ENCODE measurements around the gene ZNF628.
"Not testable (repeated sequence)": the region's sequence is repeated elsewhere in the genome, so short reads cannot be mapped to it uniquely, and the experiment has no call there.

ZNF628 gene

DNA sequence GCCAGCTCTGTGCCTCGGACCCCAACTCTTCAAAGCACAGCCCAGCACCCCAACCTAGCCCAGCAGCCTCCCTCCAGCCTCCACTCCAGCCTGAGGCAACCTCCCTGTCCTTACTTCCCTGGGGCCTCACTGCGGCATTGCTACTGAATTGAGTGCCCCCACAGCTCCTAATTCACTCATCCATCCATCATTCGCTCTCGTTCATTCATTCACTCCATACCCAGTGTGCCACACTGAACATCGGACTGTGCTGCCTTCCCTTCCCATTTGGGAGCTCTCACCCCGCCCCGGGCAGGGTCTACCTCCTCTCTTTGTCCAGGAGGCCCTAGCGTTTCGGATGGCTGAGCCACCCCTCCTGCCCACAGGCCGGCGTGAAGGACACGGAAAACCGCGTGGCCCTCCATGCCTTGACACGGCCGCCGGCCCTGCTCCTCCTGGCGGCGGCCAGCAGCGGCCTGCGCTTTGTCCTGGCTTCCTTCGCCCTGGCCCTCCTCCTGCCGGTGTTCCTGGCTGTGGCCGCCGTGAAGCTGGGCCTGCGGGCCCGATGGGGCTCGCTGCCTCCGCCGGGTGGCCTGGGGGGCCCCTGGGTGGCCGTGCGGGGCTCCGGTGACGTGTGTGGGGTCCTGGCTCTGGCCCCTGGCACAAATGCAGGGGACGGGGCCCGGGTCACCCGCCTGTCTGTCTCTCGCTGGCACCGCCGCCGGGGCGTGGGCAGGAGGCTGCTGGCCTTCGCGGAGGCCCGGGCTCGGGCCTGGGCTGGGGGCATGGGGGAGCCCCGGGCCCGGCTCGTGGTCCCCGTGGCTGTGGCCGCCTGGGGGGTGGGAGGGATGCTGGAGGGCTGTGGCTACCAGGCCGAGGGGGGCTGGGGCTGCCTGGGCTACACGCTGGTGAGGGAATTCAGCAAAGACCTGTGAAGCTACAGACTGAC lies 9.9 kb downstream of the ZNF628 start:
- DNase-seq, result no peak

DNA sequence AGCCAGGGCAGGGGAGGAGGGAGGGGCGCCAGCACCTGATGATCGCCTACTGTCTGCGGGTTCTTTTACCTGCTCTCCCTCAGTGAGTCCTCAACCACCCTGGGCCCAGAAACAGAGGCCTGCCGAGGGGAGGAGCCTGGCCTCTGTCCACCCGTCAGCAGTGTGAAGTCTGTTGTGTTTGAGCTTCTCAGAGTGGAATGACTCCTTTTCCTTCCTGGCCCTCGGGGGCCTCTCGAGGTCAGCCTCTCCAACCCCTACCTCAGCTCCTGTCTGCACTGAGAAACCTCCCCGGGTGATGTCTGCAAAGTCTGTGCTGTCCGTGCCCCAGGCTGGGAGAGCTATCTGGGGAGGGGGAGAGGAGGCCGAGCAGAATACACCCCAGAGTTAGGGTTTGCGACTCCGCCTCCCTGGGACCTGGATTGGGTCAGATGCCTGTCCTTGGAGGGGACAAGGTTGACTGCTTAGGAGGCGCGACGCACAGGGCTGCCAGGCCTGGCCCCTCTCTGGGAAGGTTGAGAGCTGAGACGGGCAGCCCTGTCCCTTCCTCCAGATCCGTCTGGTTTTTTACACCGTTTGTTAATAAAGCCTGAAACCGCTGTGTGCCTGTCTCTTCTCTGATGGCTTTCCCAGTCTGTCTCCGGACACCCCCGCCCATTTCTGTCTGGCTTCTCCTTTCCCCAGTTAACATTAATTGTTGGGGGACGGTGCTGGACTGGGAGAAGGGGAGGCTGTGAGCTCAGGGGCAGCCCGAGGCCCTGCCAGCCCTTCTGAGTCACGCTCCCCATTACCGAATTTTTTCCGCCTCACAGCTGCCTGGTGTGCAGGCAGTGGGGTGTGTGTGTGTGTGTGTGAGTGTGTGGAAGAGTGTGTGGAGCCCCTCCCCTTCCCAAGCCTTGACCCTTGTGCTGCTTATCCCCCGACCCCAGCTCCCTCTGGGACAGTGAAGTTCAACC lies 10.8 kb downstream of the ZNF628 start:
- DNase-seq, result peak; percentile 74

DNA sequence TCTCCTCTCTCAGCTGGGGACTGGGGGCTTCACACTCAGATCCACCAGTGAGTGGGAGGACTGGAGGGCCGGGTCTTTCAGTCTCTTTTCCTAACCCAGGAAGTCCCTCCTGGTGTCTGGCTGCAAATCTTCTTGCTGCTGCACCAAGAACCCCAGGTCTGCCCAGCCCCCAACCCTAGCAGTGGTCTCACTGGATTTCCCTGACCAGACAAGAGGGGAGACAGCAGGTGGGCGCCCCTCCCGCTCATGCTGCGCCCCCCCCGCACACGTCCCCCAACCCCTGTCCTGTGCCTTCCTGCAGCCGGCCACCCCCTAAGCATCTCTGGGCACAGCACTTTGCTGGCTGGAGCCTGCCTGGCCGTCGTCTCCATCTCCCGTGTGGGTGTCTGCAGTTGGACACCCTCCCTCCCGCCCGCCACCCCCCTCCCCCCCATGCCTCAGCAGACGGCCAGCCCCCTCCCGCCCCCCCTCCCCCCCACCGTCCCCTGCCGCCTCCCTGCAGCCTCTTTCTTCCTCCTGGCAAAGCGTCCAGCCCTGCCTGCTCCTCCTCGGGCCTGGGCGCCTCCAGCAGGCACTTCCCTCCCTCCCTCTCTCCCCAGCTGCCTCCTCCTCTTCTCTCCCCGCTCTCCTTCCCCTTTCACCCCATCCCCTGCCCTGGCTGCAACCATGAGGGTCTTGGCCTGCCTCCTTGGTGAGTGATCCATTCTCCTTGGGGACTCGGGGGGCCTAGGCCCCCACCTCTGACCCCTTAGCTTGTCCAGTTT lies 11.7 kb downstream of the ZNF628 start, which contains the start of gene SSC5D:
Gene SSC5D (plus strand): TSS at position 513 of the 764 bp plus-strand sequence. CDS start 154 bp downstream, at position 667.
- DNase-seq, result no peak

DNA sequence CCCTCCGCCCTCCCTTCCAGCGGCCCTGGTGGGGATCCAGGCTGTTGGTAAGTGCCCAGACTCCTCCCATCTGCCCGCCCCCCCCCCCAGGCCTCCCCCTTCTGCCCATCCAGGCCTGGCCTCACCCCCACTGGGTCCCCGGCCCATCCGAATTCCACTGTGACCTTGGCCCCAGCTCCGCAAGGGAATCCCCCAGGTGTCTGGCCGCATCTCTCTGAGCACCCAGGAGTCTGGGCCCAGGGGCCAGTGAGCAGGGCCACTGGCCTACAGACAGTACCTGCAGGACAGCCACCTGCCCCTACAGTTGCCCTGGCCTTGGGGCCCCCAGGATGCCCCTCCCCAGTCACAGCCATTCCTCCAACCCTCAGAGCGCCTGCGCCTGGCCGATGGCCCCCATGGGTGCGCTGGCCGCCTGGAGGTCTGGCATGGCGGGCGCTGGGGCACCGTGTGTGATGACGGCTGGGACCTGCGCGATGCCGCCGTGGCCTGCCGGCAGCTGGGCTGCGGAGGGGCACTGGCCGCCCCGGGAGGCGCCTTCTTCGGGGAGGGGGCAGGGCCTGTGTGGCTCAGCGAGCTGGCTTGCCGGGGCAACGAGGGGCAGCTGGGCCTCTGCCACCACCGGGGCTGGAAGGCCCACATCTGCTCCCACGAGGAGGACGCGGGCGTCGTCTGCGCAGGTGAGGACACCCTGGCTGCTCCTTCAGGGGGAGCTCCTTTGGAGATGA lies 12.7 kb downstream of the ZNF628 start:
- no peak for DNase-seq

DNA sequence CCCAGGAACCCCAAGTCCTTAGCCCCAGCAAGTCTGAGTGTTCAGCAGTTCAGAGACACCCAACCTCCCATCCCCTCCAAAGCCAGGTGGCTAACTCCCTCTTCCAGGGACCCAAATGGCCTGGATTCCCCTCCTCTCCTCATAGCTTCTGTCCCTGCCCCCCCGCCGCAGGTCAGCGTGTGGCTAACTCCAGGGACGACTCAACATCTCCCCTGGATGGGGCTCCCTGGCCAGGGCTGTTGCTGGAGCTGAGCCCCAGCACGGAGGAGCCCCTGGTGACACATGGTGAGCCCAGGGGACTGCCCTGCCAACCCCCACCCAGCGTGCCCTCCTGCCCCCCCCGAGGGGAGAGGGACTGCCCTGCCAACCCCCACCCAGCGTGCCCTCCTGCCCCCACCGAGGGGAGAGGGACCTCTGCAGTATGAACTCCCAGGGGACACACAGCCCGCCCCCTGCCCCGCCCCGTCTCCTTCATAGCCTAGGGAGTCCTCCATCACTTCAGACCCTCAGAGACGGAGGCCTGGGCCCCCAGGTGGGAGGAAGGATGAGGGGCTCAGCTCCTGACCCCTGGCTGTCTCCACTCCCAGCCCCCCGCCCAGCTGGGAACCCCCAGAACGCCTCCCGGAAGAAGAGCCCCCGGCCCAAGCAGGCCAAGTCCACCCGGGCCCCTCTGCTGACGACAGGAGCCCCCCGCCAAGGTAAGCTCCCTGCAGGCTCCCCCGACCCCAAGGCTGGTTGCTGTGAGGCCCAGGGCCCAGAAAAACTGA lies 13.5 kb downstream of the ZNF628 start:
- no peak for DNase-seq

DNA sequence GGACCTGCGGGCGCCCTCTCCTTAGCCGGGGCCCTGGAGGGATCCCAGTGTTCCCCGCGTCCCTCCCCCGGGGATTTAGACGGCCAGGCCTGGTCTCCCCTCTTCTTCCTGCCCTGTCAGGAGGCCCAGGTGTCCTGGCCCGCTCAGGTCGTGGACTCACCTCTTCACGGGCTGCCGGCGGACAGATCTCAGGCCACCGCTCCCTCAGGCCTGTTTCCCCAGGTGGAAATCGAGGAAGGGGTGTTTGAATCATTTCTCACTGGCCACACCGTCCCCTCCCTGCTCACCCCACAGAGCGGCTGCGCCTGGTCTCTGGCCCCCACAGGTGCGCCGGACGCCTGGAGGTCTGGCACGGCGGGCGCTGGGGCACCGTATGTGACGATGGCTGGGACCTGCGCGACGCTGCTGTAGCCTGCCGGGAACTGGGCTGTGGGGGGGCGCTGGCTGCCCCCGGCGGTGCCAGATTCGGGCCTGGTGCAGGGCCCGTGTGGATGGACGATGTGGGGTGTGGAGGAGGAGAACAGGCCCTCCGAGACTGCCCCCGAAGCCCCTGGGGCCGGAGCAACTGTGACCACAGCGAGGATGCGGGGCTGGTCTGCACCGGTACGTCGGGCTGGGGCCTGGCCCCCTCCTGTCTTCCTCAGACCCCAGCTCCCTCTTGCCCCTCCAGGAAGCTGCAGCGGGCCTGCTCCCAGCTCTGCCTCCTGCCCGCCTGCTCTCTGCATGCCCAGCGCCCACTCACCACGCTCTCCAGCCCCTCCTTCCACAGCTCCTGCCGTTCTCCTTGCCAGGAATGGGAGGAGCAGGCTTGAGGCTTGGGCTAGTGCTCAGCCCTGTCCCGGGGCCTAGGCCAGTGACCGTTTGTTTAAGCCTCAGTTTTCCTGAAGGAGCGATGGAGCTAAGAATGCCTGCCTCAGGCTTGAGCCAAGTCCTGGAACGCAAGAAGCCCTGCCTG lies 14.3 kb downstream of the ZNF628 start:
- DNase-seq, result no peak

DNA sequence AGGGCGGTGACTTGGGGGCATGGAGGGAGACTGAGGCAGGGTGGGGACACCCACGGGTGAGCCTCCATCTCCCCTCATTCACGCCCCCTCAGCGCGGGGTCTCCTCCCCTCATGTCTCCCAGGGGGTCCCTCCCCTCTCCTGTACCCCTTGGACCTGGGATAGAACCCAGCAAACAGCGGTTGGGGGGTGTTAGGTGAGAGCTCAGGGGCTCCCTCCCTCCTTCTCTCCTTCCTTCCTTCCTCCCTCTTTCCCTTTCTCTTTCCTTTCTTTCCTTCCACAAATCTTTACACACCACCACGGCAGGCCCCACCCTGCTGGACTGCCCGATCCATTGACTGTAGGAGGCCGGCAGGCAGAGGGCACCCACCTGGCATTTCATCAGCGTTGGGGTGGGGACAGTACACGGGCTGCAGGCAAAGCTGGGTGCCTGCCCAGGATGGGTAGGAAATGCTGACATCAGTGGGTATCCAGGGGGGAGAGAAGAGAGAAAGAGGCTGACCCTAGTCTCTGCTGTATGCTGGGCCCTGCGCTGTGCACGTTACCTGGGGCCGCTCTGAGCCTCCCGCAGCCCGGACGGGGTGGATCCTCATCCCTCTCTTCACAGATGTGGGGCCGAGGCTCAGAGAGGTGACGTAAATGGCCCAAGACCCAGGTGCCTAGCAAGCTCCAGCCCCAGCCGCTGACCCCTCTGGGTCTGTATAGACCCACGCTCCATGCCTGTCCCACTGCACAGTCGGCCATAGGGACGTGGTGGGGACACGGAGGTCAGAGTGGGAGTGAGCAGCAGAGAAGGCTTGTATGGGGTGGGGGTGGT lies 15.3 kb downstream of the ZNF628 start:
- no peak for DNase-seq

DNA sequence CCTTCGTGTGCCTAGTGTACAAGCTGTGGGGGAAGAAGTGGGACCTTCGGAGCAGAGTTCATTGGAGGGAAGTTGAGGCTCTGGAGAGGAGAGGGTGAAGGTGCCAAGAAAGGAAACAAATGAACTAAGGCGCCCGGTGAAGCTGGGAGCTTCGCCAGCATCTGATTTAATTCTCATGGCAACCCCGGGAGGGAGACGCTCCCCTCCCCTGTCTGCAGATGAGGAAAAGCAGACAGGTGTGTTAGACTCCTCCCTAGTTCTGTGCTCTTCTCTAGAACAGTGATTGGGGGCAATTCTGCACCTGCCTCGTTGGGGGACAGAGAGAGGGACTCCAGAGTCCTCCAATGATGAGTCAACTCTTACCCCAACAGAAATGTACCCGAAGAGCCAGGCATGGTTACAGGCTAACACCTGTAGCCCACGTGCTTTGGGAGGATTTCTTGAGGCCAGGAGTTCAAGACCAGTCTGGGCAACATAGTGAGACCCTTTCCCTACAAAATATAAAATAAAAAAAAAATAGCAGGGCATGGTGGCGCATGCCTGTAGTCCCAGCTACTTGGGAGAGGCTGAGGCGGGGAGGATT lies 16.0 kb downstream of the ZNF628 start:
- DNase-seq, result no peak

DNA sequence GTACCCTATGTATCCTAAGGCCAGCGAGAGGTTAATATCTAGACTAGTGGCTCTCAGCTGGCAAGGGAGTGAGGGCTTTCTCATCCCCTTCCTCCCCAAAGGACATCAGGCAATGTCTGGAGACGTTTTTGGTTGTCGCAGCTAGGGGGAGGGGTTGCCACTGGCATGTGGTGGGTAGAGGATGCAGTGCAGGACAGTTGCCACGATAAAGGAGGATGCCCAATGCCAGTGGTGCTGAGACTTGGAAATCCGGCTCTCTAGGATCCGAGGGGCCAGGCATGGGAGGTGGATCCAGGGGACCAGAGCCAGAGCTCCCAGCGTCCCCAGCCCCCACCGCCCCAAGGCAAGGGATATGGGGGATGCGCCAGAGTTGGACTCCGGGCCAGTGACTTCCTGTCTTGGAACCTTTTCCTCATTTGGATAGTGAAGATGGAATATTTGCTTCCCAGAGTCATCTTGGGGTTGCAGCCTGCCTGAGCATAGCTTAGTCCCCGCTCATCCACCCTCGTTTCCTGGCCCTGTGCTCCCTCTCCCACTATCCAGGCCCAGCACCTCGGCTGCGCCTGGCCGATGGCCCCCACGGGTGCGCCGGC lies 16.7 kb downstream of the ZNF628 start:
- DNase-seq, result no peak

DNA sequence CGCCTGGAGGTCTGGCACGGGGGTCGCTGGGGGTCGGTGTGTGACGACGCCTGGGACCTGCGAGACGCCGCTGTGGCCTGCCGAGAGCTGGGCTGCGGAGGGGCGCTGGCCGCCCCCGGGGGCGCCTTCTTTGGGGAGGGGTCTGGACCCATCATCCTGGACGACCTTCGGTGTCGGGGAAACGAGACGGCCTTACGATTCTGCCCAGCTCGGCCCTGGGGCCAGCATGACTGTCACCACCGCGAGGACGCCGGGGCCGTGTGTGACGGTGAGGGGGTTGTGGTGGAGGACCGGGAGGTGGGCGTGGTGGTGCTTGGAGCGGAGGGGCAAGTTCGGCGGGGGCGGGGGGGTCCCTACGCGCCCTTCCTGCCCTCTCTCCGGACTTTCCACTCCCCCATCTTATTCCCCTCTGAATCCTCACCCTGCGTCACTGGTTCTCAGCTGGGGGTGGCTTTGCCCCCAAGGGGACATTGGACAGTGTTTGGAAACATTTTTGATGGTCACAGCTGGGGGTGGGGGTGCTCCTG lies 17.3 kb downstream of the ZNF628 start:
- DNase-seq, result no peak

DNA sequence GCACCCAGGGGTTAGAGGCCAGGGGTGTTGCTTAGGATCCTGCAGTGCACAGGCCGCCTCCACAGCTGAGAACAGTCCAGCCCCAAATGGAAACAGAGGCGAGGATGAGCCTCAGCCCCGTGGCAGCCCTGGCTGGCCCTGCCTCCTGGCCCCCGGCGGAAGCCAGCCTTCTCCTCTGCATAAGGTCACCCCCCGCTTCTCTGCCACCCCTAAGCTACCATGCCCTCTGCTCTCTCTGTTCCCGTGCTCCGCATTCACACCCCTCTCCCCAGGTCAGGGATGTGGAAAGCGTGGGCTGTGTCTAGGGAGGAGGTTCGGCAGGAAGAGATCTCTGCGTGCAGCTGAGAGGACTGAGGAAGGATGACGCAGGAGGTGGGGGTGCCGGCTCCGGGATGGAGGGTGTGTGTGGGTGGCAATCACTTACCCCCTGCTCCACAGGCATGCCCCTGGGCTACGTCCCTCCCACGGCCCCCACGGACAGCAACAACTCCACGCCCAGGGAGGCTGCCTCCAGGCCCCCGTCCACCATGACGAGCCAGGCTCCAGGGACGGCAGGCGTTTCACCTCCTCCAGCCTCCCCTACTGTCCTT lies 17.9 kb downstream of the ZNF628 start:
- no peak for DNase-seq

DNA sequence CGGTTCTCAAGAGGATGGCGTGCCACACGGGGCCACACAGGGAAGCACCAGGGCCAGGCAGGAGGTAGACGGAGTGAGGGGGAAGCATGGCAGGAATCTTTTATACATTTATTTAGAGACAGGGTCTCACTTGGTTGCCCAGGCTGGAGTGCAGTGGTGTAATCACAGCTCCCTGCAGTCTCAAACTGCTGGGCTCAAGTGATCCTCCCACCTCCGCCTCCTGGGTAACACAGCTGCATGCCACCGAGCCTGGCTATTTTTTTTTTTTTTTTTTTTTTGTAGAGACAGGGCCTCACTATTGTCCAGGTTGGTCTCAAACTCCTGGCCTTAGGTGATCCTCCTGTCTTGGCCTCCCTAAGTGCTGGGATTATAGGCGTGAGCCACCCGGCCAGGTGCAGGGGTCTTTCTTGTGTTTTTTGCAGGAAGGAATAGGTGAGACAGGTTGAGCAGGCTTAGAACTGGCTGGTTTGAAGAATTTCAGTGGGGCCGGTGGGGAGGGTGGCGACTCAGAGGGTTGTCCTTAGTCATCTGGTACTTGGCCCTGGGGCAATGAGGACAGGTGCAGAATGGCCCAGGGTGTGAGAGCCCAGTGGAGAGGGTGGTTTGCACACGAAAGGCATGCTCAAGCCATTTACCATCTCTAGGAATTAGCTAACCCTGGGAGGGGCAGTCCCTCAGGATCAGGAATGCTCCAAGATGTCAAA lies 19.4 kb downstream of the ZNF628 start:
- DNase-seq, result no peak

DNA sequence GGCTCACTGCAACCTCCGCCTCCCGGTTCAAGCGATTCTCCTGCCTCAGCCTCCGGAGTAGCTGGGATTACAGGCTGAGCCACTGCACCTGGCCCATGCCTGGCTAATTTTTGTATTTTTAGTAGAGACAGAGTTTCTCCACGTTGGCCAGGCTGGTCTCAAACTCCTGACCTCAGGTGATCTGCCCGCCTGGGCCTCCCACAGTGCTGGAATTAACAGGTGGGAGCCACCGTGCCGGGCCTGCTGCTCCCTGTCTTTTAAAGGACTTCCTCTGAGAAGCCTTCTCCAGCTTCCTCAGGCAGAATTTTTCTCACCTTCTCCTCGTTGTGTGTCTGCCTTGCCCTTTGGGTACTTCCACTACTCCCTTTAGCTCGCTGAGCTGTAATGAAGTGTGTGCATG lies 20.4 kb downstream of the ZNF628 start:
- not testable (repeated sequence) for DNase-seq

DNA sequence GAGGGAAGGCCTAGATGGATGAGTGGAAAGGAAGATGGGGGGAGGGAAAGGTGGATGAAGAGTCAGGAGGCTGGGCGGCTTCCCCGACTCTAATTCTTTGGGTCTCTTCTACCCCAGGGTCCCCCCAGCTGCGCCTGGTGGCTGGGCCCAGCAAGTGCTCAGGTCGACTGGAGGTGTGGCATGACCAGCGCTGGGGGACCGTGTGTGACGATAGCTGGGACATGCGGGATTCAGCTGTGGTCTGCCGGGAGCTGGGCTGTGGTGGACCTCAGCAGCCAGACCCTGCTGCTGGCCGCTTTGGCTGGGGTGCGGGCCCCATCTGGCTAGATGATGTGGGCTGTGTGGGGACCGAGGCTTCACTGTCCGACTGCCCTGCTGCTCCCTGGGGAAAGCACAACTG lies 21.3 kb downstream of the ZNF628 start:
- DNase-seq, result no peak

DNA sequence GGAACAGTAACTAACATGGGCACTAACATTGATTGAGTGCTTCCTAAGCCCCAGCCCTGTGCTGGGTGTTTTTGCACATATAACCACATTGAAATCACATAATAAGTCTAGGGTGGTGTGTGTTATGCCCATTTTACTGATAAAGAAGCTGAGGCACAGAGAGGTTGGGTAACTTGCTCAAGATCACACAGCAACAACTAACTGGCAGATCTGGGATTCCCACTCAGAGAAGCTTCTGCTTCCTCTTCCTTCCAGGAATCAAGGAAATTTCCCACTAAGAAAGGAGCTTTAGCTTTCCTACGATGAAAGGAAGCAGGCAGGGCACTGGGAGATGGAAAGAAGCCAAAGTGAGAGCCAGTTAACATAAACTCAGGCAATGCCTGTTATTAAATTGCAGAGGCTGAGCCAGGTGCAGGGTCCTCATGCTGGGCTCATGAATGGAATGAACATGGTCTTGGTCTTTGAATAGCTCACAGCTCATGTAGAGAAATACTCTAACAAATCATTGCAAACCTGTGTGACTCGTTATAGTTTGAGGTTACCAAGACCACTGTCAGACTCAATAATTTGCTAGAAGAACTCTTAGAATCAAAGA lies 21.9 kb downstream of the ZNF628 start:
- no peak for DNase-seq

DNA sequence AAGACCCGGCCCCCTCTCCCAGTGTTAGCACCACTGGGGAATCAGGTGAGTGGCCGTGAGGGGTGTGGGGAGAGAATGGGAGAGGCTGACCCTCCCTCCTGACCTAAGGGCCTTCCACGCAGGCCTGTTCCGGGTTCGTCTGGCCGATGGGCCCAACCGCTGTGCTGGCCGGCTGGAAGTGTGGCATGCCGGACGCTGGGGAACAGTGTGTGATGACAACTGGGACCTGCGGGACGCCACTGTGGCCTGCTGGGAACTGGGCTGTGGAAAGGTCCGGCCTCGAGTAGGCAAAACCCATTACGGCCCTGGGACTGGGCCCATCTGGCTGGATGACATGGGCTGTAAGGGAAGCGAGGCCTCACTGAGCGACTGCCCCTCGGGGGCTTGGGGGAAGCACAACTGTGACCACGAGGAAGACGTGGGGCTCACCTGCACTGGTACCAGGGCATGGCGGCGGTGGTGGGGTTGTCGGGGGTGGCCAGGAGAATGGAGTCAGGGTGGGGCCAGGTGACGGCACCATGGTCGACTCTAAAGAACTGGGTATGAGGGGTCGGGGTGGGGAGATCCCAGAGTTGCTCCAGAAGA lies 24.0 kb downstream of the ZNF628 start:
- no peak for DNase-seq
